ENCODE results near the gene SLC4A5. TPM values are rescaled to one million over a fixed set of nuclear protein-coding genes. Genes with fewer than 3 reads are reported as not detected.

The SLC4A5 gene
- total RNA-seq, 1 donor from 2014 or later = 4.4 TPM

DNA sequence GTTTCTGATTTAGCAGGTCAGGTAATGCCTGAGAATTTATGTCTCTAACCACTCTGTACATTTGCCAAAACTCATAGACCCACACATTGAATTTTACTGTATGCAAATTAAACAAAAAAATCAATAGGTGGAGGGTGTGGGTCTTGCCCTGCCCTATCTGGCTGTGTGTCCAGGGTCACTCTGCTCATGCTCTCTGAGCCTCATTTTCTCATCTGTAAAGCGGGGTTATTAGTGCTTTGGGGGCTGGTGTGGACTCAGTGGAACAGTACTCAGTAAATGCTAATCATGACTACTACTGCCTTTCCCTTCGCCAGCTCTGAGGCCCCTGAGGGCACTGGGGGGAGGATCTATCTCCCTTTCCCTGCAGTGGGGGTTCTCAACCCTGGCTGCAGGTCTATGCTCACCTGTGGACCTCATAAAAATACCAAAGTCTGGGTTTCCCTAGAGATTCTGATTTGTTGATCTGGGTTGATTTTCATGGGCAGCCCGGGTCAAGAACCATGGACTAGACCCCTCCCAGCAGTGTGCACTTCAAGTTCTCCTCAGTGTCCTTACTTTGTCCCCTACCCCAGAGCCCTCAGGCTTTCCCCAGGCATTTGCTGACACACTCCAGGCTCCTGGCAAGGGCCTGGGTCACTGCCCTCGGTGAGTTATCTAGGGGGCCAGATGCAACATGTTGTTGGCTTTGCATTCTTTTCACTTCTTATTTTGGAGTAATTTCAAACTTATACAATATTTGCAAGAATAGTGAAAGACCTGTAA is 117.3 kb downstream of the SLC4A5 start:
- H3K27me3 ChIP-seq = no peaks in the 10 kb centered on the region
- TF ChIP-seq POLR2A (IDR thresholded peaks at IDR 0.05) = no peak
- TF ChIP-seq, protein P1, sequence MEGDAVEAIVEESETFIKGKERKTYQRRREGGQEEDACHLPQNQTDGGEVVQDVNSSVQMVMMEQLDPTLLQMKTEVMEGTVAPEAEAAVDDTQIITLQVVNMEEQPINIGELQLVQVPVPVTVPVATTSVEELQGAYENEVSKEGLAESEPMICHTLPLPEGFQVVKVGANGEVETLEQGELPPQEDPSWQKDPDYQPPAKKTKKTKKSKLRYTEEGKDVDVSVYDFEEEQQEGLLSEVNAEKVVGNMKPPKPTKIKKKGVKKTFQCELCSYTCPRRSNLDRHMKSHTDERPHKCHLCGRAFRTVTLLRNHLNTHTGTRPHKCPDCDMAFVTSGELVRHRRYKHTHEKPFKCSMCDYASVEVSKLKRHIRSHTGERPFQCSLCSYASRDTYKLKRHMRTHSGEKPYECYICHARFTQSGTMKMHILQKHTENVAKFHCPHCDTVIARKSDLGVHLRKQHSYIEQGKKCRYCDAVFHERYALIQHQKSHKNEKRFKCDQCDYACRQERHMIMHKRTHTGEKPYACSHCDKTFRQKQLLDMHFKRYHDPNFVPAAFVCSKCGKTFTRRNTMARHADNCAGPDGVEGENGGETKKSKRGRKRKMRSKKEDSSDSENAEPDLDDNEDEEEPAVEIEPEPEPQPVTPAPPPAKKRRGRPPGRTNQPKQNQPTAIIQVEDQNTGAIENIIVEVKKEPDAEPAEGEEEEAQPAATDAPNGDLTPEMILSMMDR (IDR thresholded peaks at IDR 0.05) = no peak
- no peak for TF ChIP-seq POLR2AphosphoS5 (IDR thresholded peaks at IDR 0.05; ENCODE audit: insufficient read depth in 1 of 2, low read depth in 1 of 2)
- intact Hi-C loops (cut with DNase I) = no loop called here

DNA sequence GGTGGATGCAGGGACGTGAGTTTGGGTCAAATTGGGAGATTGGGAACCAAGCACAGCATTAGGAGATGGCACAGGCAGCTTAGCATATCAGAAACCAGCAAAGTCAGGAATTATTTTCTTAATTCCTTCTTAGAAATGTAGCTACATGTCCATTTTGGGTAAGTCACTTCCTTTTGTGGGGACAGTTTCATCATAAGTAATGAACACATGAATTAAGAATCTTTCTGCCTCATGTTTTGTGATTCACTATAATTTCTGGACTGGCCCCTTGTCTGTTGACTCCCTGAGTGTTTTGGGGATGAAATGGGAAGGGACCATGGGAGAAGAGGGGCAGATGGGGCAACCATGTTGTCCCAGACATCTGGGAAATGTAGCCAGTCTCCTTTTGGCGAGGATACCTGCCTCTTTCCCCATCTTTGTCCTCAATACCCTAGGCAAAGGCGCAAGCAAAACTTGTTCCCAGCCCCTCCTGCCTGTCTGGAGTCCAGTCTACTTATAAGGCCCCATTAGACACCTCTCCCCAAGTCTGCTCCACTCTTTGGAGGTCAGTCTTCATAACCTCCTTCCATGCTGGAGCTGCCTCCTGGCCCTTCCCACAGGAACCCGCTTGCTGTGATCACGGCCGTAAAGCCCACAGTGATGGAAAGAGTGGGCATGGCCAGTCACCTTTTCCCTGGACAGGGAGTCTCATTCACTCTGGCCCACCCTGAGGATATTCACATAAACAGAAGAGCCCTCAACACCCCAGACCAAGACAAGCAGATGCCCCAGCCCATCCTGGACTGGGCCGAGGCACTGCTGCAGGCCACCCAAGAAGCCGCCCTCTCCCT is 119.1 kb downstream of the SLC4A5 start:
- Histone ChIP-seq H3K27ac (no peak overlapping the region), H3K36me3 (no peaks in the 10 kb centered on the region), H3K4me1 (peaks cover 10% of the 10 kb centered on the region), H3K27me3 (no peaks in the 10 kb centered on the region), H3K9me3 (no peaks in the 10 kb centered on the region), H3K4me3 (no peak overlapping the region)
- TF ChIP-seq POLR2A (IDR thresholded peaks at IDR 0.05) (no peak), POLR2AphosphoS5 (IDR thresholded peaks at IDR 0.05; ENCODE audit: insufficient read depth in 1 of 2, low read depth in 1 of 2) (no peak)
- TF ChIP-seq, protein P1 (IDR thresholded peaks at IDR 0.05) = no peak
- no peak for DNase-seq (ENCODE audit: extremely low spot score in 2 of 2)
- intact Hi-C loops (cut with DNase I) = no loop called here

More for the DNA sequence above, 117.3 kb downstream of the SLC4A5 start:
- Histone ChIP-seq H3K9me3 (no peaks in the 10 kb centered on the region), H3K4me1 (peaks cover 10% of the 10 kb centered on the region), H3K27ac (no peak overlapping the region), H3K36me3 (no peaks in the 10 kb centered on the region), H3K4me3 (no peak overlapping the region)
- peak in 1 of 2 donors; percentile 56 for DNase-seq (ENCODE audit: extremely low spot score in 2 of 2)

DNA sequence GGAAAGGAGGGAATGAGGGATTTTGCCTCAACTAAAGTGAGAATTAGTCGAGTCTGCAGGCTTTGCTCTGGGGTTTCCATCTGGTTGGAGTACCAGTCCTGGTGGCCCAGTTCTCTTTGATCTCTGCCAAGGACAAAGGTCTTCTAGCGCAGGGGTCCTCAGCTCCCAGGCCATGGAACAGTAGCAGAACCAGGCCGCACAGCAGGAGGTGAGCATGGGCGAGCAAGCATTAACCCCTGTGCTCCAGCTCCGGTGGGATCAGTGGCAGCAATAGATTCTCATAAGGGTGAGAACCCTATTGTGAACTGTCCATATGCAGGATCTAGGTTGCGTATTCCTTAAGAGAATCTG is 120.9 kb downstream of the SLC4A5 start:
- peaks cover 10% of the 10 kb centered on the region for H3K4me1 ChIP-seq
- no peak overlapping the region for H3K27ac ChIP-seq
- DNase-seq (ENCODE audit: extremely low spot score in 2 of 2) = no peak
- intact Hi-C loops (cut with DNase I) = no loop called here
- H3K27me3 ChIP-seq = no peaks in the 10 kb centered on the region
- H3K9me3 ChIP-seq = no peaks in the 10 kb centered on the region
- TF ChIP-seq POLR2AphosphoS5 (IDR thresholded peaks at IDR 0.05; ENCODE audit: insufficient read depth in 1 of 2, low read depth in 1 of 2) (no peak), POLR2A (IDR thresholded peaks at IDR 0.05) (no peak)
- TF ChIP-seq, protein P1 (IDR thresholded peaks at IDR 0.05) = no peak
- H3K4me3 ChIP-seq = no peak overlapping the region
- H3K36me3 ChIP-seq = no peaks in the 10 kb centered on the region

DNA sequence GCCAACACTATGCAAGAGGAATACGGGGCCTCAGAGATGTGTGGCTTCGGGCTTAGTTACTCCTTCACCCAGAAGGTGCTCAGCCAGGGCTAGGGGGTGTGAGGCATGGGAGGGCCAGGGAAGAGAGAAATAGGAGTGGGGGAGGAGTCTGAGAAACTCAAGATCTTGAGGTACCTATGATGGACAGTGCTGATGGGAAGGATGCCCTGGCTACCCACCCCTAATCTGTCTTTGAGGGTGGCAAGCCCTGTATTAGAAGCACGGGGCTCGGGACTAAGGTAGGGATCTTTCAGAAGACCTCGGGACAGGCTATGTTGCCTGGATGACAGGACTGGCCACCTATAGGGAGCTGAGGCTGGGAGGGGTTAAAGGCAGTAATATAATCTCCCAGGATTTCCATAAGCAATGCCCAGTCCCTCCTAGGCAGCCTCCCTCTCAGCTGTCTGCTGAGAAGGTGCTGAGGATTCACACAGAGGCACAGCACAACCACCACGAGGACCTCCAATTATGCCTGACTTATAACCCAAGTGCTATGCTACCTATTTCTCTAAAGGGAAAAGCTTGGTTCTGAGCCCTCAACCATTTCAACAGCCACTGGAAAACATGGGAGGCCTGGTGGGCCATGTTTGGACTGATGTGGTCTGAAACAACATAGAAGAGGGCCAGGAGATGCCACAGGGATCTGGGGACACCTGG is 121.5 kb downstream of the SLC4A5 start:
- Histone ChIP-seq H3K36me3 (no peaks in the 10 kb centered on the region), H3K27me3 (no peaks in the 10 kb centered on the region), H3K9me3 (no peaks in the 10 kb centered on the region), H3K27ac (no peak overlapping the region), H3K4me1 (peaks cover 7% of the 10 kb centered on the region), H3K4me3 (no peak overlapping the region)
- intact Hi-C loops (cut with DNase I) = no loop called here
- DNase-seq (ENCODE audit: extremely low spot score in 2 of 2) = no peak
- no peak for TF ChIP-seq POLR2A (IDR thresholded peaks at IDR 0.05)
- TF ChIP-seq POLR2AphosphoS5 (IDR thresholded peaks at IDR 0.05; ENCODE audit: insufficient read depth in 1 of 2, low read depth in 1 of 2) = no peak
- TF ChIP-seq, protein P1 (IDR thresholded peaks at IDR 0.05) = no peak
